Measurements from ENCODE around the gene PRR20D.
"Not testable (repeated sequence)": the region's sequence is repeated elsewhere in the genome, so short reads cannot be mapped to it uniquely, and the experiment has no call there.

Gene PRR20D

GRCh38 chr13:57160332-57160731 lies at the start of gene PRR20D:
Gene PRR20D, plus strand, starts transcription at chr13:57160632. Its CDS starts 387 bp downstream, at chr13:57161019.
- not testable (repeated sequence) for DNase-seq

- no peak for DNase-seq
Measured at GRCh38 chr13:57114945-57115344, 45.5 kb upstream of the PRR20D start.

- no peak for DNase-seq
Measured at GRCh38 chr13:57123681-57124080, 36.8 kb upstream of the PRR20D start.

GRCh38 chr13:57128909-57129308 lies 31.5 kb upstream of the PRR20D start:
- DNase-seq: no peak

GRCh38 chr13:57136093-57136492 lies 24.3 kb upstream of the PRR20D start:
- DNase-seq: no peak

- no peak for DNase-seq
Measured at GRCh38 chr13:57137585-57137984, 22.8 kb upstream of the PRR20D start.

- no peak for DNase-seq
Measured at GRCh38 chr13:57138988-57139387, 21.4 kb upstream of the PRR20D start.

- not testable (repeated sequence) for DNase-seq
Measured at GRCh38 chr13:57139781-57140180, 20.7 kb upstream of the PRR20D start.

GRCh38 chr13:57140235-57140968 lies 20.0 kb upstream of the PRR20D start, which contains the start of gene PRR20A:
Gene PRR20A, plus strand, starts transcription at chr13:57140918. Its CDS starts 387 bp downstream, at chr13:57141305.
- not testable (repeated sequence) for DNase-seq

GRCh38 chr13:57147188-57147587 lies 13.2 kb upstream of the PRR20D start, which contains the start of gene PRR20B:
Gene PRR20B, plus strand, starts transcription at chr13:57147488. Its CDS starts 387 bp downstream, at chr13:57147875.
- DNase-seq: not testable (repeated sequence)

- not testable (repeated sequence) for DNase-seq
Measured at GRCh38 chr13:57148106-57148505, 12.3 kb upstream of the PRR20D start.

- not testable (repeated sequence) for DNase-seq
Measured at GRCh38 chr13:57153761-57154160, 6.7 kb upstream of the PRR20D start, which contains the start of gene PRR20C. Gene PRR20C, plus strand, starts transcription at chr13:57154061. Its CDS starts 387 bp downstream, at chr13:57154448.

GRCh38 chr13:57166897-57167296 lies 6.5 kb downstream of the PRR20D start, which contains the start of gene PRR20E:
Gene PRR20E, plus strand, starts transcription at chr13:57167197. Its CDS starts 387 bp downstream, at chr13:57167584.
- not testable (repeated sequence) for DNase-seq

- no peak for DNase-seq
Measured at GRCh38 chr13:57191667-57192066, 31.2 kb downstream of the PRR20D start.

- DNase-seq: no peak
Measured at GRCh38 chr13:57212989-57213388, 52.6 kb downstream of the PRR20D start.

Data from stimulated activated CD4-positive, alpha-beta T cell treated with anti-CD3 and anti-CD28 coated beads, Interleukin-1b, Interleukin-23, amount 100 ng/mL, for 48 hours (primary cell).